ENCODE results near the gene LAMC2. TPM values are rescaled to one million over a fixed set of nuclear protein-coding genes. Genes with fewer than 3 reads are reported as not detected.
A peak's percentile ranks its signal among the peaks of the same experiment; 100 is the strongest.

The LAMC2 gene
- total RNA-seq, 2 donors from 2014 or later, result 1.7 to 2.9 TPM

DNA sequence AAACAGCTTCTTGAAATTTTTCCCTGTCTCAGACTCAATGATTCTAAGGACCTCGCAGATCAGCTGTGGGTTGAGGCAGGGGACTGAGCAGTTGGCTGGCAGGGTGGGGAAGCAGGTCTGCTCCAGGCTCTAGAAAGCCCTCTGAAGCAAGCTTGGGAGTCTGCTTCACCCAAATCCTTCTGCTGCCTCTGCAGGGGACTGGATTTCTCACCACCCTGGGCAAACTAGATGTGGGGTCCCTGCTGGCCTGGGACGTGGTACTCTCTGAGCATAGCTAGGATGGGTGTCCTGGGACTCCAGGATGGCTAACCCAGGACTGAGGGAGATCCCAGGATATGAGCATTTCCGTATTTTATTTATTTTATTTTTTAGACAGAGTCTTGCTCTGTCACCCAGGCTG, 89.3 kb downstream of the LAMC2 start:
- peak; percentile 49 for DNase-seq (ENCODE audit: low spot score)
- intact Hi-C loops (cut with DNase I), result no loop called here

DNA sequence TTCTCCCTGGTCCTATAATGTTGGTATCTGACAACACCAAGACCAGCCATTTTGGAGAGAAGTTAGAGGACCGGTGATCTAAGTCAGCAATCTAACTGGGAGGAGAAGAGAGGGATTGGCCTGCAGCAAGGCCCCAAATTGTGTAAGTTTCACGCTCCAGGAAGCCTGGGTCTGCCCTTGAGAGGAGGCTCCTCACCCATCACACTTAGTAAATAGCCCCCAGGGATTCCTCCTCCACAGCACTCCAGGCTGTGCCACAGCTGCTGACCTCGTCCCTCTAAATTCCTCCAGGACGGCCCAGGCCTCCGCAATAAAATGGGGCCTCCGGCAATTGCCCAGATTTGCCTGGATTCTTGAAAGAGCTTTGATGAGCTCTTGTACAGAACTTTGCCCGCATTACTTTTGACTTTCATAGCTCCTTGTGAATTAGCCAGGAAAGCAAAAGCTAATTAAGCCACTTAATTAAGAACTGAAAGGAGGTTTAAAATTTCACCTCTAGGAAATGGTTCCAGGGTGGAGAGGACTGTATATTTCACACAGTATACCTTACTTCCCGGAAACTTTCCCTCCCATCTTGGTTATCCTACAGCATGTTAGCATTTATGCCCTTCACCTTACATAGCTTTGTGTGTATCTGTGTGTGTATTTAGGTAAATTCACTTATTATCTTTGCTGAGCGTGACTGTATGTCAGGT, 90.5 kb downstream of the LAMC2 start:
- intact Hi-C loops (cut with DNase I), result no loop called here

DNA sequence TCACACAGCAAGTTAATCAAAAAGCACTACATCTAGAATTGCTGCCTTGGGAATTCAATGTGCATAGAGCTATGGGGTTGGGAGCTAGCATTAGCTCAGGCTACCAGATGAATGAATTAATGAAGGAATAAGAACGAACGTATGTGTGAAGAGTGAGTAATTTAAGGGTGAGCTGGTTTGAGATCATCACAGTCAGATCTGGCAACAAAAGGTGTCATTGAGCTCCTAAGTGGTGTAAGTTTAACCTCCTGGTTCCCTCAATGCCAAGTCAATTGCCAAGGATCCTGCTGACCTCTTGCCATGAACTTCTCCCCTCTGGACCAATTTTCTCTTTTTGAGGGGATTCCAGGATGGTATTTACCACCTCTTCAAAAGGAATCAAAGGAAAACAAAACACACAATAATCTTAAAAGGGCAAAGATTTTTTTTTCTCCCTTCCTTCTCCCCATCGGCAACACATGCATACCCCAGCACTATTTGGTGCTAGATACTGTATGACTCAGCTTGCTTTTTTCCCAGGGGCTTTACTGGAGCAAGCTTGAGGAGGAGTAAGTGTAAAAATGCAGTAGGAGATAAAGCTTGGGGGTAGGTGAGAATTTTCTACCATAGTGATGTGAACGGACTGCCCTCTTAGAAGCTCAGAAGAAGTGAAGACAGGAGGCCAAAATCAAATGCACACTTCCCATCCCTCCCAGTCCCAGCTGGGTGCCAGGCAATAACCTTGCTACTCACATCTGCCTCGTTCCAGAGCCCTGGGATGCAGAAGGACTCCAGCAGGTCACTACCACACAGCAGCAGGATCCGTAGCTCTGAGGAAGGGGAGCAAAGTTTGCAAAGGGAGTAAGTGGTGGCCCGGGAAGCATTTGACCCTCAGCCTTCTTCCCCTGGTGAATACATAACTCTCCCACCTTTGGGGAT, 92.0 kb downstream of the LAMC2 start:
- intact Hi-C loops (cut with DNase I), result no loop called here
- peak; percentile 1 for DNase-seq (ENCODE audit: low spot score)

More for the DNA sequence above, 90.5 kb downstream of the LAMC2 start:
- peak; percentile 70 for DNase-seq (ENCODE audit: low spot score)

DNA sequence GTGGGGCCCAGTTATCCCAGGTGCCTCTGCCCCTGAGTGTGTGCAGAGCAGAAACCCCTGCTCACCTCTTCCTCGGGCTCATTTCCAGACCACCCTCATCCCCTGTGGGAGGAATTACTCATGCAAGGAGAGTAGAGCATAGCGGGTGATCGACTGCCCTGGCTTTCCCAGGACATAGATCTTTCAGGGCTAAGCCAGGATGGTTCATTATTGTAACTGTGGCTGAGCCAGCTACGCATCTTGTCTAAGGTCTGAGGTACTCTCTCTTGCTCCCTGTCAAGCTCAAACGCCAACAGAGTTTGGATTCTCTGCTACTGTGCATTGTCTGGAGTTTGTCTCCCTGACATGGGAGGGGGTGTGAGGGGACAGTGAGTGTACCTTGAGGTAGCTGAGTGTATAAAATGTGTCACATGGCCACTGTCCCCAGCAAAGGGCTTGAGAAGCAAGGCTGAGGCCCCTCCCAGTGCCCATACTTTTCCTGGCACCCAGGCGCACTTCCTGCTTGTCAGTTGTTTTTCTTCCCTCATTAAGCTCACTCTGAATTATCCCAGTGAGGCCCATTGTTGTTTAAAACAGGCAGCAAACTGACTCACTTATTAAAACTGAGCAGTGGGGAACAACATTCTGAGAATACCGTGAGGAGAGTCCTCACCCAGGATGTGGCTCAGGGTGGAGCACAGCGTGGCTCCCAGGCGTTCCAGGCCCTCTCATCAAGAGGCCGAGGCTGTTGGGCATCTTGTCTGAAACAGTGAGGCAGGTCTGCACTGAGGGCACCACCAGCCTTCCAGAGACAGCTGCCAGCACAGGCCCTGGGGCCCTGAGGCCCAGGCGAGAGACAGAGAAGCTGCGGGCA, 92.9 kb downstream of the LAMC2 start:
- intact Hi-C loops (cut with DNase I), result no loop called here
- DNase-seq (ENCODE audit: low spot score), result peak; percentile 76

DNA sequence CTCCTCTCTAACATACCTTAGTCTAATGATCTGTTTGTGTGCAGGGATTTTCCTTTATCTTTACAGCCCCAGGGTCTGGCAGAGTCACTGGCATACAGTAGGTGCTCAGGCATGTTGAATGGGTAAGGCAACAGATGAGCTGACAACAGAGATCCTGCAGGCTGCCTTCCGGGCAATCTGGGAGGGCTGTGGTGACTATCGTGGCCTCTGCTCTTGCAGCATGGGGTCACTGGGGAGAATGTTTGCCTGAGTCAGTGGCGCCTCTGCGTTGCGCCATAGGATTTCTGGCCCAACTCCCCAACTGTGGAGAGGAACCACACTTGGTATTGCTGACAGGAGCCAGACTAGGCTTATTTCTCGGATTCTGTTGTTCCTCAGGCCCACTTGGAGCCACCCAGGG, 93.8 kb downstream of the LAMC2 start:
- intact Hi-C loops (cut with DNase I), result loop anchor here in 1 of 2 donors (2.0 kb wide), 1 partner anchor 39 kb away; no protein-coding TSS in a partner anchor
- peak; percentile 89 for DNase-seq (ENCODE audit: low spot score)

DNA sequence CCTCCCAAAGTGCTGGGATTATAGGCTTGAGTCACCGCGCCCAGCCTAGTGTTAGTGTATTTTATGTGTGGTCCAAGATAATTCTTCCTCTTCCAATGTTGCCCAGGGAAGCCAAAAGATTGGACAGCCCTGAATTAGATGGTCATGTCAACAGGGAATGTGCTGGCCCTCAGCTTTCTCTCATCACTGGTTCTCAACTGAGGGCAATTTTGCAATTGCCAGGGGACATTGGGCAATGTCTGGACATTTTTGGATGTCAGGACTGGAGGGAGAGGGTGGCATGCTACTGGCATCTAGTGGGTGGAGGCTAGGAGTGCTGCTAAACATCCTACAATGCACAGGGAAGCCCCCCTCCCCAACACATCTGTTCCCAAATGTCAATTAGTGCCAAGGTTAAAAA, 95.0 kb downstream of the LAMC2 start:
- intact Hi-C loops (cut with DNase I), result loop anchor here in 1 of 2 donors (2.0 kb wide), 1 partner anchor 38 kb away; no protein-coding TSS in a partner anchor
- DNase-seq (ENCODE audit: low spot score), result peak; percentile 86

DNA sequence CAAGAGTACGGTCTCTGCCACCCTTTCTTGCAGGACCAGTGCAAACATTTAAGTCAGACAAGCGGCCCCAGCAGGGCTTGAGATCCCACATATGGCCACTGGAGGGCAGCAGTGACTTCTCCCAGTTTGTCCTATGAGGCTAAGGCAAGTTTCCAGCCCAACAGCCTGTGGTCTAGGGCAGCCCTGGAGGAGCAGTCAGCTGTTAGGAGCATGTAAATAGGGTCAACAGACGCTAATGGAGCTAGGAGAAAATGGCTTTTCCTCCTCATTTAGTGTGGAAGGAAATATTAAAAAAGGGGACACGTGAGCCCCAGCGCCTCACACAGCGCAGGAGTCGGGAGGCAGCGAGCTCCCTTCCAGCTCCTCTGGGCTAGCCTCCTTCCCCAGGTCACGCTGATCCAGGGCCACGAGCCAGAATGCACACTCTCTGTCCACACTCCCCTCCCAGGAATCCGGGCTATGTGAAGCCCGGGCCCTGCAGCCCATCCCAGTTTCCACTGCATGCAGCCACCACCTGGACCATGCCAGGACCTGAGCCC, 95.6 kb downstream of the LAMC2 start:
- intact Hi-C loops (cut with DNase I), result loop anchor here (2.0 kb wide), 1 partner anchor 37 kb away; no protein-coding TSS in a partner anchor
- DNase-seq (ENCODE audit: low spot score), result peak; percentile 96

DNA sequence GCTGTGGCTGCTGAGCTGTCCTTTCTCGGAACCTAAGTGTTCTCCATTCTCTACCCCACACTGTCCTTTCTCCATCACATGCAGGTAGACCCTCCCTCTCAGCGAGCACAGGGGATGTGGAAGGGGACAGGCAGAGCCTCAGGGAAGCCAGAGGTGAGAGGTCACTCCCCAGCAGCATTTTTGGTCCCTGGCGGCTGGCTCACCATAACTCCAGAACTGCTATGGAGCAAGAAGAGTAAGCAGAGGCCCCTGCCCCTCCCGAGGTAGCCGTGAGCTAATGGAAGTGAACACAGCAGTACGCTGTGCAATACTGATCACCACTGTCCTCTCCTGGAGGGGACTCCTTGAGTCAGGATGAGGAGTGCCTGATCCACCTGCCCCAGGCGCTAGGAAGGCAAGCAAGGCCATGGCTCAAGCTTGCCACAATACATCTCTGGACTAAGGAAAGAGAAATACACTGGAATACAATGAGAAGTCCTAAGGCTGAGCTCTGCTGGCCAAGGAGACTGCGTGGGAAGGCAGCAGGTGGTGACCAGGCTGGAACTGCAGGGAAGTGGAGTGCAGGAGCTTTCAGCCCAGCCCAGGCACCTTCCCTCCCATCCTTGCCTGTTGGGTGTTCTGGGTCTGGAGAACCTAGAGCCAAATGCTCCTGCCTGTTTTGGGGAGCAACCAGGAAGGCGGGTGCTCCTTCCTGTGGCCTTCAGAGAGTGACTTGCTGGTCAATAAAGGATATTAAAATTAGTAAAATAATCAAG, 96.2 kb downstream of the LAMC2 start:
- peak; percentile 59 for DNase-seq (ENCODE audit: low spot score)
- intact Hi-C loops (cut with DNase I), result loop anchor here in 1 of 2 donors (2.0 kb wide), 1 partner anchor 37 kb away; no protein-coding TSS in a partner anchor

DNA sequence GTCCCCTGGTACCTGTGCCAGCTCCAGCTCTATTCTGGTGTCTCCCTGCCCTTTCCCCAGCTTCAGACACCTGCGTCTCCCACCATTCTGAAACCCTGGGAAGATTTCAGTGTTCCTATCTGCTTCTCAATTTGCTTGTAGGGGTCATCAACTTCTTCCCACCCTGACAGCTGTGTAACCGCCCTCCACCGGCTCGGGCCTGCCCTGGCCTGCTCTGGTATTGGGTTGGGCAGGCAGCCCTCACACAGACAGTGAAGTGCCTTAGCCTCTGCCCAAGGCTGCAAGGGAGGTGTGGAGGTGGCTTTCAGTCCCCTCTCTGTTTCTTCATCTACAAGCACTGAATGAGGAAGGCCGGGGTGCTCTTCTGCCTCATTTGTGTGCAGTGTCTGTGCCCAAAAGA, 97.2 kb downstream of the LAMC2 start:
- DNase-seq (ENCODE audit: low spot score), result peak; percentile 60
- intact Hi-C loops (cut with DNase I), result loop anchor here in 1 of 2 donors (2.0 kb wide), 1 partner anchor 36 kb away; no protein-coding TSS in a partner anchor

DNA sequence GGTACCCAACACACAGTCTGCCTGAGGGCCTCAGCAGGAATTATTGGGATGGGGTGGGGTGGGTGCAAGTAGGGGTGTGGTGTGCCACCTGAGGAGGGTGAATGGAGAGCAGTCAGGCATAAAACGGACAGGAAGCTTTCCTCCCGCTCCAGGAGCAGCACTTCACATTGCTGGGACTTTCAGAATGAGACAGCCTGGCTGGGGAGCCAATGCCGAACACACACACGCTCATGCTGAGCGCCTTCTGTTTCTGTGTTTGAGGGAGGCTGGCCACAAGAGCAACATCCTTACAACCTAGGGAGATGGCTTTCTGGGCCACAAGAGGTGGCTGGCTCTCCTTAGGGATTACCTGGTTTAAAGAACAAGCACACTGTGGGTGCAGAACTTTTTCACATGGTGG, 98.0 kb downstream of the LAMC2 start:
- no peak for DNase-seq (ENCODE audit: low spot score)
- intact Hi-C loops (cut with DNase I), result no loop called here

DNA sequence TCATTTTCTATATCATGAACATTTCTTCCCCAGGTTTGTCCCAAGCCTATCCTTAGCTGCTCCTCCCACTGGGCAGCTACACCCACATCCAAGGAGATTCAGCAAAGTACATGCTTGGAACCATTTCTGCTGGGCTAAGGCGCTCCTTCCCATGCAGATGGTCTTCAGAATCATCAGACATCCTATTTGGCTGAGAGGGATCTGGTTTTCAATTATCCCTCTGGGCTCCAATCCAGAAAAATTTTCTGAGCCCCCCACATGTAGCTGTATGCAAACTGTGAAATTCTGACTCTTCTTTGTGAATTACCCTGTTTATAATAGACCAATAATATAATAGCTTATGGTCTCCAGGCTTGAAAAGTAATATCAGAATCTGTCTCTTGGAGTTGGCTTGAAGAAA, 99.2 kb downstream of the LAMC2 start:
- intact Hi-C loops (cut with DNase I), result no loop called here
- DNase-seq (ENCODE audit: low spot score), result peak; percentile 9

DNA sequence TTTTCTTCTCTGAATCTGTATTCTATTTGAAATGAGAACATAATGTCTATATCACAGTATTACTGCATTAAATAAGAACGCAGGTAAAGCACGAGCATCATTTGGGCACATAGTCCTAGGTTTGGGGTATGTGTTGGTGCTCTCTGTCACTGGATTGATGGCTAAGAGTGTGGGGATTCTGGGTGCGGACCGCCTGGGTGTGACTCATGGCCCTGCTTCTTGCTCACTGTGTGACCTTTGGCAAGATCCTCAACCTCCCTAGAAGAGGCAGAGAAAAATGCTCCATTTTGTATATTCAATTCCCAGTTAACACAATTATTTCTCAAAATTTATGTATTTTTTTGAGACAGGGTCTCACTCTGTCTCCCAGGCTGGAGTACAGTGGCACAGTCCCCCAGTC, 99.7 kb downstream of the LAMC2 start:
- intact Hi-C loops (cut with DNase I), result no loop called here

DNA sequence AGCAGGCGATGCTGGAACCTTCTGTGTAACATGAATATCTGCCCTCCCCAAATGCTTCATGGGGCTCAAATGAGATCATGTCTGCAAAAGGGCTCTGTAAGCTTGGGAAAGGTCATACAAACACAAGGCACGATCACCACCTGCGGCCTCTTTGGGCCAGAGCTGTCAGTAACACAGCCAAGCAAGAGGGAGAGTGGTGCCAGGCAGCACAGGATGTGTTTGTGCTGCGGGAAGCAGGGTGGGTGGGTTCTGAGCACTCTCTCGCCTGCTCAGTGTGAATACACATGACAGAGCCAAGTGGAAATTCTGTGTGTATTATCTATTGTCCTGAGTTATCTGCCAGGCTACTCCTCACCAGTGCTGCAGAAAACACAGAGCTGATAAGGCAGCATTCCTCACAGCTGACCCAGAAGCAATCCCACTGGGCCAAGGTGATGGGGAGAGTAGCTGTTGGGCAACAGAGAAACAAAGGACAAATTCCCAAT, 101.2 kb downstream of the LAMC2 start:
- peak; percentile 85 for DNase-seq (ENCODE audit: low spot score)
- intact Hi-C loops (cut with DNase I), result no loop called here

More for the DNA sequence above, 99.7 kb downstream of the LAMC2 start:
- peak; percentile 73 for DNase-seq (ENCODE audit: low spot score)

DNA sequence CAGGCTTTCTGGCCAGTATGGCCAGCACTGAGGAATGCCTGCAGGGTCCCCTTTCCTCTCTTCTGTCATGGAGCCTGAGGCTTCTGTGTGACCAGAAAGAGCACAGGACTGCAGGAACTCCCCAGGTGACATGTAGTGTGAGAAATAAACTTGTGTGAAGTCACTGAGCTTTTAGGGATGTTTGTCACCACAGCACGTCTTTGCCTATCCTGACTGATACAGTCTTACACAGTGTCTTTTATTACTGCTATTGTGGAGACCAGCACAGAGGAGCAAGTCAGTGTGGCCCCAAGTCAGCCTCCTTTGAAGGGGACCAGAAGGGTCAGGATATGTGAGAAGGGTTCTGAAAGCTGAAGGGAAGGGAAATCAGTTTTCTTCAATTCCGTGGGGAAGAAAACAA, 102.5 kb downstream of the LAMC2 start:
- DNase-seq (ENCODE audit: low spot score), result no peak
- intact Hi-C loops (cut with DNase I), result no loop called here

DNA sequence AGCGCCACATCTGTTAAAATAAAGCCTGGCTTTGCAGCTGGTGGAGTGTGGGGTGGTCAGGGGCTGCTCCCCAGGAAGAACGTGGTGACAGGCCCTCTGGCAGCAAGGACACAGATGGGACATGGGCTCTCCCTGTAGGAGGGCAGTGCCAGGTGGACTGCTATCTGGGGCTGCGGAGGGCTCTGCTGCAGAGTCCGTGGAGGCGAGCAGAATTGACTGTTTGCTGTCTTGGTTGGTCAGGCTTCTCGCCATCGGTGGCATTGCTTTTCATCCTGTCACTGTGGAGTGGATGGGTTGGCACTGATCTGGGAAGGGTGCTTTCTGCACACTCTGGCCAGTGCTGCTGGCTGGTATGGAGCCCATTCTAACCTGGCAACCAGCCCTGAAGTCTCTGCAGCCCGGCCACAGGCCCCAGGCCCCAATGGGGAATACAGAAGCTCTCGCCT, 103.0 kb downstream of the LAMC2 start:
- intact Hi-C loops (cut with DNase I), result no loop called here
- peak; percentile 58 for DNase-seq (ENCODE audit: low spot score)

DNA sequence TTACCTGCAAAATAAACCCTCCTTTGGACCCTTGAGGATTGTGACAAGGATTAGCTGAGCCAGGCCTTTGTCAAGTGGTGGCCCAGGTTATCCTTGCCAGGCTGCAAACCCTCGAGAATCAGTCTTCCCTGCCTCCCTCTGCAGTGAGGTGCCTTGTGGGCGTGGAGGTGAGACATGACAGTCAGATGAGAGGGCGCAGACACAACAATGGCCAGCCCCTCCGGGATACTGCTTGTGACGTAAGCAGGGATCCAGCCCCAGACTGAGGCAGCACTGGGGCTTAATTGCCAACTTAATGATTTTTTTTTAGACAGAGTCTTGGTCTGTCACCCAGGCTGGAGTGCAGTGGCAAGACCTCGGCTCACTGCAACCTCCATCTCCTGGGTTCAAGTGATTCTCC, 104.6 kb downstream of the LAMC2 start:
- intact Hi-C loops (cut with DNase I), result no loop called here
- DNase-seq (ENCODE audit: low spot score), result peak; percentile 49

DNA sequence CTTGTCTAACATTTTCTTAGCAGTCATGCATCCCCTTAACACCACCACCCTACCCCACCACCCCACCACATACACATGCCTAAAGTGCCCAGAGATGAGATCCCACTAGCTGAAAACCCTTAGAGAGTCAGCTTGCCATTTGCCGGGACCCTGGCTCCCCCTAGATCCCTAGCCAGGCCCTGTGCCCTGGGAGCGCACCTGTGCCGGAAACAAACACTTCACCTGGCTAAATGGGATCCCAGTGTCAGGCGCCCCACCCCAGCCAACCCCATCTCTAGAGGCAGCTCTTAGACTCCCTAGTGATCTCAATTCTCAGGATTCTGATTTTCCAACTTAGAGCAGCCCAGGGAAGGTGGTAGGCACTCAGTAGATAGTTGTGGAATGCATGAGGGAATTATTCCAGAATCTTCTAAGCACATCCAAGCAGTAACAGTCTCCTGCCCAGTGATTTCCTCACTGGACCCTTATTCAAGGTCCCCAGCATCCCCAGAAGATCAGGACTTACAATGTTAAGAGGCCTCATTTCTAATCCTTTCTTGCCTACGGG, 105.2 kb downstream of the LAMC2 start:
- intact Hi-C loops (cut with DNase I), result no loop called here
- DNase-seq (ENCODE audit: low spot score), result peak; percentile 71
